ENCODE measurements around the gene NAA50.

Gene NAA50

DNA sequence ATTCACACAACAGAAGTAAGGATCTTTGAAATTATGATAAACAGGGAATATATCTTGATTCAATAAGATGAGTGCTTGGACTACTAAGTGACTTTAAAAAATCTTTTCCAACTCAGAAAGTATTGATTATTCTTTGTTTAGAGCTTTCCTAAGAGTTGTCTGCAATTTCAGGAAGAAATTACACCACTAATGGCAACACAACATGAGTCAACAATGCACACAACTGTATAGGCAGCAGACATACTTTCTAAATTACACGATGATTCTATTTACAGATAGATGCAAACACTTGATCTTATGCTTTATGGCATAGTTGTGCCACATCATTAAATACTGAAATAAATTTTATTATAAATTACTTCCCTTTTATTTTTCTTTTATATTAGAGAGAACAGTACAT lies 4.4 kb downstream of the NAA50 start:
- H3K4me3 ChIP-seq (ENCODE audit: low read depth, low read length) = no peak overlapping the region

DNA sequence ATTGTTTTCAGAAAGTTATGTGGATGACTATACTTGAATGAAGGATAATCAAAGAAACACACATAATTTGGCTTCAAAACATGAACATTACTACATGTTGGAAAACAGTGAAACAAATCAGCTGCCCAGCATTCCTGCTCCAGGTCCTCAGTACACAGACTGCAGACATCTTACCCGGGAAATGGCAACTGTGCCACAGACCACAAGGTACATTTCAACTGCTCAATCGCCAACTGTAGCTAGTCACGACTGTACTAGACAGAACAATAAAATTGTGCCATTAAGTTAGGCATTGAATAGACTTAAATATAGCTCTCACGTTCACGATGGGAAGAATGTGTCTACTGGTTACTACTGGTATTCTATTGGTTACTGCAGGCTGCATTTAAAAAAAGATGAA lies 5.0 kb downstream of the NAA50 start:
- no peak overlapping the region for H3K4me3 ChIP-seq (ENCODE audit: low read depth, low read length)
- TF ChIP-seq, protein P1, sequence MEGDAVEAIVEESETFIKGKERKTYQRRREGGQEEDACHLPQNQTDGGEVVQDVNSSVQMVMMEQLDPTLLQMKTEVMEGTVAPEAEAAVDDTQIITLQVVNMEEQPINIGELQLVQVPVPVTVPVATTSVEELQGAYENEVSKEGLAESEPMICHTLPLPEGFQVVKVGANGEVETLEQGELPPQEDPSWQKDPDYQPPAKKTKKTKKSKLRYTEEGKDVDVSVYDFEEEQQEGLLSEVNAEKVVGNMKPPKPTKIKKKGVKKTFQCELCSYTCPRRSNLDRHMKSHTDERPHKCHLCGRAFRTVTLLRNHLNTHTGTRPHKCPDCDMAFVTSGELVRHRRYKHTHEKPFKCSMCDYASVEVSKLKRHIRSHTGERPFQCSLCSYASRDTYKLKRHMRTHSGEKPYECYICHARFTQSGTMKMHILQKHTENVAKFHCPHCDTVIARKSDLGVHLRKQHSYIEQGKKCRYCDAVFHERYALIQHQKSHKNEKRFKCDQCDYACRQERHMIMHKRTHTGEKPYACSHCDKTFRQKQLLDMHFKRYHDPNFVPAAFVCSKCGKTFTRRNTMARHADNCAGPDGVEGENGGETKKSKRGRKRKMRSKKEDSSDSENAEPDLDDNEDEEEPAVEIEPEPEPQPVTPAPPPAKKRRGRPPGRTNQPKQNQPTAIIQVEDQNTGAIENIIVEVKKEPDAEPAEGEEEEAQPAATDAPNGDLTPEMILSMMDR (IDR thresholded peaks at IDR 0.05; ENCODE audit: borderline replicate concordance, insufficient read depth, low read depth, low read length) = no peak

More for the DNA sequence above, 4.4 kb downstream of the NAA50 start:
- TF ChIP-seq, protein P1 (IDR thresholded peaks at IDR 0.05; ENCODE audit: borderline replicate concordance, insufficient read depth, low read depth, low read length) = no peak

DNA sequence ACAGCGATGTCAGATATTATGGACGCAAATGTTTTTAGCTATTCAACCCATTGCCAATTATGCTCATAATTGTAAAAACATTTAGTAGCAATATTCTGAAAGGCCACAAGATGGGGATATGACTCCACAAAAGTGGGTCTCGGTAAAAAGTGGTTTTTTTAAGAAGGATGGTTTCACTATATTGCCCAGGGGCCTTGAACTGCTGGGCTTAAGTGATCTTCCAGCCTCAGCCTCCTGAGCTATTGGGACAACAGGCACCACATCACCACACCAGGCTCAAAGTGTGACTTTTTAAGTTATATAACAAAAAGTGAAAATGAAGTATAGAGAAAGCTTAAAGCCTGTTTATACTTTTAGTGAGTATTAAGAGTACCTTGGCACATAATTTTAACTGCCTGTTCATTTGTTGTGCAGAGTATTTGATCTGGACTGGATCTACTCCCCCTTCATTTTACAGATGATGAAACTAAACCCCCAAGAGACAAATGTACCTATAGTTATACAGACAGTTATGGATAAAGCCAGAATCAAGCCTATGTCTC lies 9.4 kb downstream of the NAA50 start:
- TF ChIP-seq, protein P1 (IDR thresholded peaks at IDR 0.05; ENCODE audit: borderline replicate concordance, insufficient read depth, low read depth, low read length) = peak; percentile 14; the same call in 1 of the 2 replicates
- no peak overlapping the region for H3K4me3 ChIP-seq (ENCODE audit: low read depth, low read length)

DNA sequence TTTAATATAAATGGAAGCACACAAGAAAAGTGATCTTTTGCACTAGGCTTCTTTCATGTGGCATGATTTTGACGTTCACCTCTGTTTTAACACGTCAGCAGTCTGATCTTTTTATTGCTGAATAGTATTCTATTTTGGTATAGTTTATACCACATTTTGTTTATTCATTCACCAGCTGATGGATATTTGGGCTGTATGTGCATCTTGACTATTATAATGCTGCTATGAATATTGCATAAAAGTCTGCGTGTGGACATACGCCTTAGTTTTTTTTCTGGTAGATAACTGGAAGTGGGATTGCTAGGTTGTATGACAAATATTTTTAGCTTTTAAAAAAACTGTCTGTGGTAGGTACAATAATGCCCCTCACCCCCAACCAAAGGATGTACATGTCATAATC lies 14.4 kb downstream of the NAA50 start:
- no peak overlapping the region for H3K4me3 ChIP-seq (ENCODE audit: low read depth, low read length)
- TF ChIP-seq, protein P1 (IDR thresholded peaks at IDR 0.05; ENCODE audit: borderline replicate concordance, insufficient read depth, low read depth, low read length) = no peak

DNA sequence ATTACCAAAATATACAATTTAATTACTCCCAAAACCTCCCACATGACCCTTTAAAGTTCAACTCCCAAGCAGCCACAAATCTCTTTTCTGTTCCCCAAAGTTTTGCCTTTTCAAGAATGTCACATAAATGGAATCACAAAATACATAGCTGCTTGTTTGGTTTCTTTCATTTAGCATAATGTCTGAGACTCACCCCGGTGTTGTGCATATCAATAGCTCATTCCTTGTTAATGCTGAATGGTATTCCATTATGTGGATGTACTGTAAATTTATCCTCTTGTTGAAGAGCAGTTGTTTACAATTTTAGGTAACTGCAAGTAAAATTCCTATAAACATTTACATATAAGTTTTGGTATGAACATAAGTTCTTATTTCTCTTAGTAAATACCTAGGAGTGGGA lies 15.5 kb downstream of the NAA50 start:
- TF ChIP-seq, protein P1 (IDR thresholded peaks at IDR 0.05; ENCODE audit: borderline replicate concordance, insufficient read depth, low read depth, low read length) = no peak
- no peak overlapping the region for H3K4me3 ChIP-seq (ENCODE audit: low read depth, low read length)

DNA sequence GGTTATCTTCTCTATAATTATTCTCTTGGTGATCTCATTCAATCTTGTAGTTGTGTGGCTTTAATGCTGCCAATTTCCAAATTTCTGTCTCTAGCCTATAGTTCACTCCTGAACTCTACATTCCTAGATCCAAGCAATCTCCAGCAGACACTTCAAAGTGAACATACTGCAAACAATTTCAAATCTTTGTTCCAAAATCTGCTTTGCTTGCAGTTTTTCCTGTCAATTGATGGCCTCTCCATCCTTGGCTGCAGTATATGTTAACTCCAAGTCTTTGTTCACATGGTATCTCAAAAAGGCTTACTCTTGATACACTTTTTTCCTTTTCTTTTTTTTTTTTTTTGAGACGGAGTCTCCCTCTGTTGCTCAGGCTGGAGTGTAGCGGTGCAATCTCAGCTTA lies 17.4 kb downstream of the NAA50 start:
- TF ChIP-seq, protein P1 (IDR thresholded peaks at IDR 0.05; ENCODE audit: borderline replicate concordance, insufficient read depth, low read depth, low read length) = no peak
- no peak overlapping the region for H3K4me3 ChIP-seq (ENCODE audit: low read depth, low read length)

DNA sequence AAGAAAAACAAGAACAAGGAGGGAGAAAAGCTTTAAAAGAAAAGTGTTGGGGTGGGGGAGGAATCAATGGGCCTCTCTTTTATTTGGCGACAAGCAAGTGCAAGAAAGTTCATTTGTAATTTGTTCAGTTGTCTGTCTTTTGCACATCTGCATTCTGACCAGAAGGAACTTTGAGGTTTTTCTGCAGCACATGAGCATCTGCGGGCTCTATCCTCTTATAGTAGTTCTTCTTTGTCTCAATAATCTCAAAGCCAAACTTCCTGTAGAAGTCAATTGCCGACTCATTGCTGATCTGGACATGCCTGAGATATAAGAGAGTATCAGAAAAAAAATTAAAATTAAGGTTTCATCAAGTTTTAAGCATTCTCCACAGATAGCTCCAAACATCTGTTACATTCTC lies 24.4 kb downstream of the NAA50 start:
- H3K4me3 ChIP-seq (ENCODE audit: low read depth, low read length) = no peak overlapping the region
- TF ChIP-seq, protein P1 (IDR thresholded peaks at IDR 0.05; ENCODE audit: borderline replicate concordance, insufficient read depth, low read depth, low read length) = no peak

Measured in GM12875 (cell line).